Caco-2 (cell line): ENCODE data around the gene CKAP2. TPM values are rescaled to one million over a fixed set of nuclear protein-coding genes. Genes with fewer than 3 reads are reported as not detected.

Experiments used
- BruUV-seq: library from RNA; stranded (reverse); fragments of 400-500 nt; replicated peaks from 2 replicates; lab custom pipeline; 2021; lab: Mats Ljungman, UMichigan
- CTCF ChIA-PET: fragments of 300-600 bp; sonication (Branson Sonifier 250); formaldehyde crosslinking; loops from one replicate; lab custom pipeline; 2022; ENCODE audit warnings: antibody characterized with exemption; lab: Charles Lee
- POLR2A ChIA-PET: fragments of 300-600 bp; sonication (Branson Sonifier 250); formaldehyde crosslinking; loops from one replicate; lab custom pipeline; 2022; ENCODE audit warnings: antibody characterized with exemption; lab: Charles Lee
- DNase-seq, 2 experiments: peaks; one replicate each; pipeline versions ENCODE4 v3.0.0 to v3.0.0-alpha.2; 2020 to 2022
- H3K27me3 ChIP-seq: replicated peaks from 2 replicates; pipeline ENCODE4 v1.6.0; 2011; ENCODE audit warnings: low read length; ENCODE audit not compliant: control insufficient read depth, insufficient read depth
- H3K36me3 ChIP-seq: 2 replicates; pipeline ENCODE4 v1.5.1; 2011; ENCODE audit warnings: low read length; ENCODE audit not compliant: control insufficient read depth, insufficient read depth
- H3K4me1 ChIP-seq: fragments of 250-450 bp; sonication (Bioruptor Pico); 2 replicates; pipeline ENCODE4 v1.5.1; 2020; ENCODE audit warnings: mild to moderate bottlenecking
- H3K4me3 ChIP-seq: 2 replicates; pipeline ENCODE4 v1.5.1; 2011; ENCODE audit warnings: low read depth, mild to moderate bottlenecking, control low read depth, low read length
- H3K9me3 ChIP-seq: fragments of 250-450 bp; sonication (Bioruptor Pico); 2 replicates; pipeline ENCODE4 v1.5.1; 2020; ENCODE audit warnings: mild to moderate bottlenecking, moderate library complexity
- H3K27ac Mint-ChIP-seq: one replicate; pipeline ENCODE4 v1.8.0; 2022; ENCODE audit warnings: mixed read lengths; ENCODE audit not compliant: unreplicated experiment
- H3K27me3 Mint-ChIP-seq: one replicate; pipeline ENCODE4 v1.8.0; 2022; ENCODE audit warnings: mixed read lengths; ENCODE audit not compliant: insufficient read depth, unreplicated experiment
- H3K36me3 Mint-ChIP-seq: one replicate; pipeline ENCODE4 v1.8.0; 2022; ENCODE audit warnings: mild to moderate bottlenecking, mixed read lengths; ENCODE audit not compliant: insufficient read depth, unreplicated experiment
- H3K4me1 Mint-ChIP-seq: one replicate; pipeline ENCODE4 v1.8.0; 2022; ENCODE audit warnings: low read depth, mixed read lengths; ENCODE audit not compliant: unreplicated experiment
- H3K4me3 Mint-ChIP-seq: one replicate; pipeline ENCODE4 v1.8.0; 2022; ENCODE audit warnings: mild to moderate bottlenecking, moderate library complexity, mixed read lengths; ENCODE audit not compliant: unreplicated experiment
- H3K9me3 Mint-ChIP-seq: one replicate; pipeline ENCODE4 v1.8.0; 2022; ENCODE audit warnings: mixed read lengths; ENCODE audit not compliant: unreplicated experiment
- intact Hi-C: fragments of 100-400 bp; cut with micrococcal nuclease; formaldehyde crosslinking; loops from one replicate; pipeline ENCODE4 v1.10.0; 2022; ENCODE audit not compliant: unreplicated experiment
- total RNA-seq: library from RNA; stranded (reverse); gene quantifications from 2 replicates; pipeline ENCODE4 v1.2.3, GENCODE V29; 2022
- TF ChIP-seq, protein P1 (sequence below), 2 experiments: fragments of 200-600 bp in 1 of 2; IDR thresholded peaks; 1 replicate in 1 of 2; 2 replicates in 1 of 2; pipeline versions ENCODE4 v1.5.1 to v1.8.0; 2011 to 2022; ENCODE audit warnings: antibody characterized with exemption in 1 of 2, control low read depth in 1 of 2, inconsistent platforms in 1 of 2, low read depth in 1 of 2, low read length in 1 of 2, mild to moderate bottlenecking in 1 of 2, moderate library complexity in 1 of 2; ENCODE audit not compliant: insufficient read depth in 1 of 2, severe bottlenecking in 1 of 2, unreplicated experiment in 1 of 2

The CKAP2 gene
- total RNA-seq, 1 experiment from 2014 or later = 68.9 TPM

DNA sequence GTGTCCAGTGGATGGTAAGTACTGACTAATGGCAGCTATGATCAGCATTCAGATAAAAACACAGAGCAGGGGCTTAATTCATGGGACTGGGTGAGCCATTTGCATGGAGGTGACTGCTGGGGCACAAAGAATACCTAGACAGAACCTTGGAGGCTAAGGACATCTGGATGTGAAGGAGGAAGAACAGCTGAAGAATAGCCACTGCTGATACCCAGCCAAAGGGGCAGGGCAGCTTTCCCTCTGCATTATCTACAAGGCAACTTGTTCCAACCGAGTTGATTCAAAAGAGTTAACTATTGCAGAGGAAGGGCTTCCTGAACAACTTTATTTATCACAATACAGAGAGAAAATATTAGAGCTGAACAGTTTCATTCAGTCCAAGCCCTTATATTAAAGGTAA lies 36.2 kb upstream of the CKAP2 start:
- POLR2A ChIA-PET = no interaction called here
- Histone ChIP-seq H3K36me3 (peaks cover 3% of the 10 kb centered on the region; the same call in 1 of the 2 replicates), H3K4me1 (no peaks in the 10 kb centered on the region), H3K9me3 (no peaks in the 10 kb centered on the region), H3K27me3 (no peaks in the 10 kb centered on the region), H3K4me3 (no peak overlapping the region)
- TF ChIP-seq, protein P1, sequence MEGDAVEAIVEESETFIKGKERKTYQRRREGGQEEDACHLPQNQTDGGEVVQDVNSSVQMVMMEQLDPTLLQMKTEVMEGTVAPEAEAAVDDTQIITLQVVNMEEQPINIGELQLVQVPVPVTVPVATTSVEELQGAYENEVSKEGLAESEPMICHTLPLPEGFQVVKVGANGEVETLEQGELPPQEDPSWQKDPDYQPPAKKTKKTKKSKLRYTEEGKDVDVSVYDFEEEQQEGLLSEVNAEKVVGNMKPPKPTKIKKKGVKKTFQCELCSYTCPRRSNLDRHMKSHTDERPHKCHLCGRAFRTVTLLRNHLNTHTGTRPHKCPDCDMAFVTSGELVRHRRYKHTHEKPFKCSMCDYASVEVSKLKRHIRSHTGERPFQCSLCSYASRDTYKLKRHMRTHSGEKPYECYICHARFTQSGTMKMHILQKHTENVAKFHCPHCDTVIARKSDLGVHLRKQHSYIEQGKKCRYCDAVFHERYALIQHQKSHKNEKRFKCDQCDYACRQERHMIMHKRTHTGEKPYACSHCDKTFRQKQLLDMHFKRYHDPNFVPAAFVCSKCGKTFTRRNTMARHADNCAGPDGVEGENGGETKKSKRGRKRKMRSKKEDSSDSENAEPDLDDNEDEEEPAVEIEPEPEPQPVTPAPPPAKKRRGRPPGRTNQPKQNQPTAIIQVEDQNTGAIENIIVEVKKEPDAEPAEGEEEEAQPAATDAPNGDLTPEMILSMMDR (IDR thresholded peaks at IDR 0.05; ENCODE audit: insufficient read depth in 1 of 2, low read depth in 1 of 2, low read length in 1 of 2, severe bottlenecking in 1 of 2, unreplicated experiment in 1 of 2) = no peak
- H3K4me3 Mint-ChIP-seq = no peak overlapping the region
- H3K4me1 Mint-ChIP-seq = no peaks in the 10 kb centered on the region
- H3K36me3 Mint-ChIP-seq = peaks cover 25% of the 10 kb centered on the region
- intact Hi-C loops = no loop called here
- no peaks in the 10 kb centered on the region for H3K27me3 Mint-ChIP-seq
- no peak for DNase-seq
- H3K27ac Mint-ChIP-seq = no peak overlapping the region
- H3K9me3 Mint-ChIP-seq = no peaks in the 10 kb centered on the region
- CTCF ChIA-PET = no interaction called here
- BruUV-seq = no TSS peak

DNA sequence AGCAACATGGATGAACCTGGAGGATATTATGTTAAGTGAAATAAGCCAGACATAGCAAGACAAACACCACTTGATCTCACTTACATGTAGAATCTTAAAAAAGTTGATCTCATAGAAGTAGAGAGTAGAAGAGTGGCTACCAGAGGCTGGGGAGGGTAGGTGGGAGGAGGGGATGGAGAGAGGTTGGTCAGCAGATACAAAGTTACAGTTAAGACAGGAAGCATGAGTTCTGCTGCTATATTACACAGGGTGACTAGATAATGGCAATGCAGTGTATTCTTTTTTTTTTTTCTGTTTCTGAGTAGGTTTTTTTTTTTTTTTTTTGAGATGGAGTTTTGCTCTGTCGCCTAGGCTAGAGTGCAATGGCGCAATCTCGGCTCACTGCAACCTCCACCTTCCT lies 34.1 kb upstream of the CKAP2 start:
- Mint-ChIP-seq H3K27ac (no peak overlapping the region), H3K27me3 (no peaks in the 10 kb centered on the region), H3K9me3 (no peaks in the 10 kb centered on the region), H3K36me3 (peaks cover 38% of the 10 kb centered on the region), H3K4me1 (no peaks in the 10 kb centered on the region), H3K4me3 (no peak overlapping the region)
- no peaks in the 10 kb centered on the region; the same call in 1 of the 2 replicates for H3K36me3 ChIP-seq
- no peaks in the 10 kb centered on the region for H3K27me3 ChIP-seq
- ChIA-PET CTCF (no interaction called here), POLR2A (no interaction called here)
- DNase-seq = no peak
- TF ChIP-seq, protein P1 (IDR thresholded peaks at IDR 0.05; ENCODE audit: insufficient read depth in 1 of 2, low read depth in 1 of 2, low read length in 1 of 2, severe bottlenecking in 1 of 2, unreplicated experiment in 1 of 2) = no peak
- no peaks in the 10 kb centered on the region for H3K9me3 ChIP-seq
- no peak overlapping the region for H3K4me3 ChIP-seq
- intact Hi-C loops = no loop called here
- no peaks in the 10 kb centered on the region for H3K4me1 ChIP-seq
- BruUV-seq = no TSS peak

DNA sequence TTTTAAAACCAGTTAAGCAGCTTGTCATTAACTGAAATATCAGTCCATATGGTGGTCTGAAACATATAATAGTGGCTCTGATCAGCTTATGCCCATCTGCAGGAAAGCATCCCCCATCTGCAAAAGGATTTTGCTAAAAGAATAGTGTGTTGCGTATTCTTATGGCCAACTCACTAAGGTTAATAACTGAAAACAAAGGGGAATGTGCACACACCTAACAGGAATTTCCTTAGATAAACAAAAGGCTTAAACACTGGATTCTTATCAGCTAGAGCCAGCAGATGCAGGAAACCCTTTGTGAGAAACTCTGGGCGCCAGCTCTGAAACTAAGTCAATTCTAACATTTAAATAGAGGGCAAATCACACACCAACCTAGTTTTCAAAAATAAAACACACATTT lies 27.0 kb upstream of the CKAP2 start:
- Mint-ChIP-seq H3K9me3 (no peaks in the 10 kb centered on the region), H3K4me1 (peaks cover 19% of the 10 kb centered on the region), H3K4me3 (no peak overlapping the region), H3K27ac (peak overlapping the region; percentile 42), H3K36me3 (peaks cover 22% of the 10 kb centered on the region), H3K27me3 (no peaks in the 10 kb centered on the region)
- intact Hi-C loops = loop anchor here (1.0 kb wide), 1 partner anchor 22 kb away; the partner anchor contains the start of gene VPS36
- peaks cover 18% of the 10 kb centered on the region for H3K4me1 ChIP-seq
- TF ChIP-seq, protein P1 (IDR thresholded peaks at IDR 0.05; ENCODE audit: insufficient read depth in 1 of 2, low read depth in 1 of 2, low read length in 1 of 2, severe bottlenecking in 1 of 2, unreplicated experiment in 1 of 2) = no peak
- 0 out of 2 replicates have a peak, but pooled peaks cover 4% of the 10 kb centered on the region for H3K9me3 ChIP-seq
- no TSS peak for BruUV-seq
- no peak overlapping the region for H3K4me3 ChIP-seq
- no peaks in the 10 kb centered on the region for H3K36me3 ChIP-seq
- POLR2A ChIA-PET = interaction anchor here (0.6 to 1.2 kb wide), 2 partner anchors 17 to 22 kb away, joined by 3 to 12 read pairs; partner anchors contain the start of gene VPS36
- CTCF ChIA-PET = interaction anchor here (1.7 kb wide), 1 partner anchor 22 kb away, joined by 16 read pairs; the partner anchor contains the start of gene VPS36
- peak in 1 of 2 experiments; percentile 55 for DNase-seq
- no peaks in the 10 kb centered on the region for H3K27me3 ChIP-seq
